Measurements from ENCODE around the gene INPP5A.

DNA sequence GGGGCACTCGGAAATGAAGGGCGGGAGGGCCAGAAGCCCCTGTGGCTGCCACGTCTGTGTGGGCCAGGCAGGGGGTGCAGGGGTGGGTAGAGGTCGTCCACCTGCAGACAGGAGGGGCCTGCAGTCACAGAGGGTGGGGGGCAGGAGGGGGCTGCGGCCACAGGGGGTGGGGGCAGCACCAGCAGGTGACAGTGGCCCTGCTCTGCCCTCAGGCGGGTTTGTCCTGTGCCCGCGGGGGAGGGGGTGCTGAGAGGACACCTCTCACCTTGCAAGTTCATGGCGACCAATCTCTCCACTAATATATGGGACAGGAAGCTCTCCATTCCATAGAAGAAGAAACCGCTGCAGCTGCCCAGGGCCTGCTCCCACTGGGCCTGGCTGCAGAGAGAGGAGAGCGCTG, 274.9 kb downstream of the INPP5A start:
- TF ChIP-seq POLR2A (IDR thresholded peaks at IDR 0.05; ENCODE audit: low read length) = no peak
- TF ChIP-seq GATA1 (IDR thresholded peaks at IDR 0.05; ENCODE audit: low read depth, low read length) = no peak

All from erythroblast (primary cell).